ENCODE data around the gene ADD1. TPM values are rescaled to one million over a fixed set of nuclear protein-coding genes. Genes with fewer than 3 reads are reported as not detected.
"Not testable (repeated sequence)": the region's sequence is repeated elsewhere in the genome, so short reads cannot be mapped to it uniquely, and the experiment has no call there.

The ADD1 gene
- total and polyA plus RNA-seq, 4 donors: 127 to 400 (median 268) TPM

GRCh38 chr4:2915789-2916188 lies 72.1 kb downstream of the ADD1 start:
- H3K9me3 ChIP-seq (ENCODE audit: control insufficient read depth in 4 of 4, insufficient read depth in 3 of 4, low read length in 3 of 4): no peaks in the 10 kb centered on the region
- peaks cover 0 to 3% (median 0%) of the 10 kb centered on the region in 5 donors for H3K4me1 ChIP-seq (ENCODE audit: control insufficient read depth in 5 of 5, insufficient read depth in 5 of 5, low read length in 5 of 5)
- H3K27ac ChIP-seq (ENCODE audit: low read depth in 1 of 2, low read length in 1 of 2): no peak overlapping the region
- no peak for DNase-seq
- H3K4me3 ChIP-seq: no peak overlapping the region
- no peaks in the 10 kb centered on the region for H3K27me3 ChIP-seq (ENCODE audit: control insufficient read depth in 3 of 3, insufficient read depth in 3 of 3, low read length in 2 of 3)
- 92 to 93% methylated on average over 9 of the region's 9 CpGs for WGBS, 2 donors
- H3K36me3 ChIP-seq (ENCODE audit: control insufficient read depth in 4 of 4, insufficient read depth in 4 of 4, low read length in 4 of 4): peaks cover 20 to 43% (median 33%) of the 10 kb centered on the region in 4 donors
- no peak for TF ChIP-seq CTCF (IDR thresholded peaks at IDR 0.05; ENCODE audit: control extremely low read depth, extremely low read depth)
- H3K9ac ChIP-seq (ENCODE audit: insufficient read depth in 1 of 2, low read length in 2 of 2): no peak overlapping the region
- no peak for ATAC-seq (ENCODE audit: insufficient read depth, low FRiP score)

- not testable (repeated sequence) for H3K9me3 ChIP-seq (ENCODE audit: control insufficient read depth in 4 of 4, insufficient read depth in 3 of 4, low read length in 3 of 4); H3K27ac ChIP-seq (ENCODE audit: low read depth in 1 of 2, low read length in 1 of 2); H3K27me3 ChIP-seq (ENCODE audit: control insufficient read depth in 3 of 3, insufficient read depth in 3 of 3, low read length in 2 of 3); H3K9ac ChIP-seq (ENCODE audit: insufficient read depth in 1 of 2, low read length in 2 of 2); DNase-seq; H3K4me3 ChIP-seq; H3K4me1 ChIP-seq (ENCODE audit: control insufficient read depth in 5 of 5, insufficient read depth in 5 of 5, low read length in 5 of 5); ATAC-seq (ENCODE audit: insufficient read depth, low FRiP score)
- peaks cover 20 to 35% (median 27%) of the 10 kb centered on the region in 4 donors for H3K36me3 ChIP-seq (ENCODE audit: control insufficient read depth in 4 of 4, insufficient read depth in 4 of 4, low read length in 4 of 4)
- WGBS, 2 donors: 99 to 100% methylated on average over 2 of the region's 2 CpGs
These were observed 73.1 kb downstream of the ADD1 start for GRCh38 chr4:2916696-2917095.

GRCh38 chr4:2918300-2918699 lies 74.7 kb downstream of the ADD1 start:
- H3K27me3 ChIP-seq (ENCODE audit: control insufficient read depth in 3 of 3, insufficient read depth in 3 of 3, low read length in 2 of 3); H3K9ac ChIP-seq (ENCODE audit: insufficient read depth in 1 of 2, low read length in 2 of 2); H3K4me3 ChIP-seq; H3K27ac ChIP-seq (ENCODE audit: low read depth in 1 of 2, low read length in 1 of 2); H3K9me3 ChIP-seq (ENCODE audit: control insufficient read depth in 4 of 4, insufficient read depth in 3 of 4, low read length in 3 of 4); ATAC-seq (ENCODE audit: insufficient read depth, low FRiP score); DNase-seq: not testable (repeated sequence)
- 82 to 83% methylated on average over 2 of the region's 2 CpGs for WGBS, 2 donors
- peaks cover 0 to 11% (median 0%) of the 10 kb centered on the region in 5 donors for H3K4me1 ChIP-seq (ENCODE audit: control insufficient read depth in 5 of 5, insufficient read depth in 5 of 5, low read length in 5 of 5)
- H3K36me3 ChIP-seq (ENCODE audit: control insufficient read depth in 4 of 4, insufficient read depth in 4 of 4, low read length in 4 of 4): peaks cover 16 to 27% (median 19%) of the 10 kb centered on the region in 4 donors

GRCh38 chr4:2918714-2919113 lies 75.1 kb downstream of the ADD1 start:
- ATAC-seq (ENCODE audit: insufficient read depth, low FRiP score); DNase-seq; H3K9me3 ChIP-seq (ENCODE audit: control insufficient read depth in 4 of 4, insufficient read depth in 3 of 4, low read length in 3 of 4); H3K27me3 ChIP-seq (ENCODE audit: control insufficient read depth in 3 of 3, insufficient read depth in 3 of 3, low read length in 2 of 3); H3K9ac ChIP-seq (ENCODE audit: insufficient read depth in 1 of 2, low read length in 2 of 2); H3K4me3 ChIP-seq; H3K4me1 ChIP-seq (ENCODE audit: control insufficient read depth in 5 of 5, insufficient read depth in 5 of 5, low read length in 5 of 5); H3K27ac ChIP-seq (ENCODE audit: low read depth in 1 of 2, low read length in 1 of 2): not testable (repeated sequence)
- 92 to 93% methylated on average over 8 of the region's 8 CpGs for WGBS, 2 donors
- H3K36me3 ChIP-seq (ENCODE audit: control insufficient read depth in 4 of 4, insufficient read depth in 4 of 4, low read length in 4 of 4): peaks cover 16 to 27% (median 16%) of the 10 kb centered on the region in 4 donors

GRCh38 chr4:2922453-2923101 lies 78.9 kb downstream of the ADD1 start:
- not testable (repeated sequence) for H3K4me3 ChIP-seq; H3K27ac ChIP-seq (ENCODE audit: low read depth in 1 of 2, low read length in 1 of 2); DNase-seq; H3K9ac ChIP-seq (ENCODE audit: insufficient read depth in 1 of 2, low read length in 2 of 2); ATAC-seq (ENCODE audit: insufficient read depth, low FRiP score); H3K9me3 ChIP-seq (ENCODE audit: control insufficient read depth in 4 of 4, insufficient read depth in 3 of 4, low read length in 3 of 4); H3K27me3 ChIP-seq (ENCODE audit: control insufficient read depth in 3 of 3, insufficient read depth in 3 of 3, low read length in 2 of 3)
- H3K36me3 ChIP-seq (ENCODE audit: control insufficient read depth in 4 of 4, insufficient read depth in 4 of 4, low read length in 4 of 4): peaks cover 5 to 33% (median 23%) of the 10 kb centered on the region in 4 donors
- WGBS, 2 donors: 41 to 54% methylated on average over 7 of the region's 7 CpGs
- peaks cover 0 to 12% (median 0%) of the 10 kb centered on the region in 5 donors for H3K4me1 ChIP-seq (ENCODE audit: control insufficient read depth in 5 of 5, insufficient read depth in 5 of 5, low read length in 5 of 5)
